Activated effector memory CD4-positive, alpha-beta T cell treated with Interleukin-2 at 50 U/mL for 16 hours (primary cell): Measurements from ENCODE around the gene NUDT3.
A peak's percentile ranks its signal among the peaks of the same experiment; 100 is the strongest.

ENCODE experiments used
- DNase-seq: peaks from one replicate; pipeline ENCODE4 v3.0.0-alpha.2; 2020

Gene NUDT3

DNA sequence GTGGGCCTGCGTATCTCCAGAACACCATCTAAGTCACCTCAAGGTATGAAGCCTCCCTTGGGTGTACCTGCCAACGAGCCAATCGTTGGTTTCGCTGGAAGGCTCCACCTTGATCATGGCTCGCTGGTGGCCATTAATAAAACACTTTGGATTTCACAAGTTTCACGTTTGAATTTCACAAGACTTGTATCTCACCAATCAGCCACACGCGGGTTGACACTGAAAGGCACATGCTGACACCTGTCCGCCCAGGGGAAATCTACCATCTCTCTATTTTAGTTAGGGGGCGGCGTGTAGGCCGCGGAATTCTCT lies 156.4 kb downstream of the NUDT3 start:
- peak; percentile 53 for DNase-seq

GRCh38 chr6:34235307-34236130 lies 156.9 kb downstream of the NUDT3 start:
- DNase-seq = peak; percentile 59

- no peak for DNase-seq
Measured at GRCh38 chr6:34234667-34235306, 157.7 kb downstream of the NUDT3 start.

DNA sequence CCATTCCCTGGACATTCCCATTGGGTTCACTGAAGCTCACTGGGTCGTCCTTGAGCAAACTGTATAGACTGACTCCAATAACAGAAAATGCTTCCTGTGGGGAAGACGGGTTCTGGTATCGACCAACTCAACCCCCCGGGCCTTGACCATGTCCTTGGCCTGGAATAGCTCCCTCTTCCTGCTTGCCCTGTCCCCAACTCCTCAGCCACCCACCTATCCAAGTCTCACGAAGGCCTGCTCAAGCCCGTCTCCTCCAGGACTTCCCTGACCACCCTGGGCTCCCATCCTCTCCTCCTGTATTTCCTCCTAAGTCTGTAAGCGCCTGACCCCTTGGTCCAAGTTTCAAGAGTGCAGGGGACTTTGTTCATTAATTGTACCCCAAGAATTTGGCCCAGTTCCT lies 158.6 kb downstream of the NUDT3 start:
- DNase-seq = no peak

DNA sequence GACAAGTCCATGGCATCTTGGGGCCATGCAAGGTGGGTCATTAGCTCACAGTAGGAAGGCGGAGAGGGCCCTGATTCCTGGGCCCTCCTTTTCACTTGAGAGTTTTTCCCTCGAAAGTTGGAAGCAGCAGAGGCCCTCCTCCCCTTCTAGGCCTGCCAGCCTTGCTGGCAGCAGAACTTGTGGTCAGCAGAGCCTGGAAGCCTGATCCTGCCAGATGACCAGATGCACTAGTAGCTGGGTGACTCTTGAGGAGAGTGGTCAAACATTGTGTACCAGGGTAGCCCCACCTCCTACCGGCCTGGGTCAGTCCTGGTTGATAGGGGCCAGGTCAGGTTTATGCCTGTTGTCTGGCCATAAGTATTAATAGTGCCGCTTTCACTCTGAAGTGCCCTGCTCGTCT lies 159.6 kb downstream of the NUDT3 start:
- DNase-seq = no peak

DNA sequence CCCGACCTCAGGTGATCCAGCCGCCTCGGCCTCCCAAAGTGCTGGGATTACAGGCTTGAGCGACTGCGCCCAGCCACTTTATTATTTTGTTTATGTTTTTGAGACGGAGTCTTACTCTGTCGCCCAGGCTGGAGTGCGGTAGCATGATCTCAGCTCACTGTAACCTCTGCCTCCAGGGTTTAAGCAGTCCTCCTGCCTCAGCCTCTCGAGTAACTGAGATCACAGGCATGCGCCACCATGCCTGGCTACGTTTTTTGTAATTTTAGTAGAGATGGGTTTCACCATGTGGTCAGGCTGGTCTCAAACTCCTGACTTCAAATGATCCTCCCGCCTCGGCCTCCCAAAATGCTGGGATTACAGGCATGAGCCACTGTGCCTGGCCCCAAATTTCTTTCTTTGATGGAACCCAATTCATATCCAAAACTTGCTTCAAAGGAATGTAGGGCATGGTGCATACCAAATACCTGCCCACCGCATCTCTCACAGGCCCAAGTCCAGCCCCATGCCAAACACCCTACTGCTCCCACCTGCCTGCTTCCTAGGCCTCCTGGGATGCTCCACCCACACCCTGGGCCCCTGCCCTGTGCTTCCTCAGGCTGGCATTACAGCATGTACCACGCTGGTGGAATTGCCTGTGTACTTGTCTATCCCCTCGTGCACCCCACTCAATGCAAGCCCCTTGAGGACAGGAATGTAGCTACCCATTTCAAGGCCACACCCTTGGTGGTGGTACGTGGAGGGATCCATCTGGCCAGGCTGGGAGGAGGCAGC lies 160.7 kb downstream of the NUDT3 start:
- no peak for DNase-seq

GRCh38 chr6:34230653-34231371 lies 161.7 kb downstream of the NUDT3 start:
- DNase-seq = no peak

DNA sequence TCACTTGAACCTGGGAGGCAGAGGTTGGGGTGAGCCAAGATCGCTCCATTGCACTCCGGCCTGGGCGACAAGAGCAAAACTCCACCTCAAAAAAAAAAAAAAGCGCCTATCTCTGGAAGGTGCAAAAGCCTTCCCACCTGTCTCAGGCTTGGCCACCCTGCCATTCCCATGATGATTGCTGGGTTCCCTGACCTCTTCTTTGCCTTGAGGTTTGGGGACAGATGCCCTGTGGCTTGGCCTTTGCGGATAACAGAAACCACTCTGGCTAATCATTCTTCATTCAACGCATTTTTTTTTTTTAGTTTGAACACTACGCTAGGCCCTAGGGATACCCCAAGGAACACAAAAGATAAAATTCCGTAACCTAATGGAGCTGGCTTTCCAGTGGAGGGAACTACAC lies 162.6 kb downstream of the NUDT3 start:
- DNase-seq = no peak
